Measurements from ENCODE around the gene CLDN14. TPM values are rescaled to one million over a fixed set of nuclear protein-coding genes. Genes with fewer than 3 reads are reported as not detected.

The CLDN14 gene
- total RNA-seq, 1 donor from 2014 or later, result not detected

DNA sequence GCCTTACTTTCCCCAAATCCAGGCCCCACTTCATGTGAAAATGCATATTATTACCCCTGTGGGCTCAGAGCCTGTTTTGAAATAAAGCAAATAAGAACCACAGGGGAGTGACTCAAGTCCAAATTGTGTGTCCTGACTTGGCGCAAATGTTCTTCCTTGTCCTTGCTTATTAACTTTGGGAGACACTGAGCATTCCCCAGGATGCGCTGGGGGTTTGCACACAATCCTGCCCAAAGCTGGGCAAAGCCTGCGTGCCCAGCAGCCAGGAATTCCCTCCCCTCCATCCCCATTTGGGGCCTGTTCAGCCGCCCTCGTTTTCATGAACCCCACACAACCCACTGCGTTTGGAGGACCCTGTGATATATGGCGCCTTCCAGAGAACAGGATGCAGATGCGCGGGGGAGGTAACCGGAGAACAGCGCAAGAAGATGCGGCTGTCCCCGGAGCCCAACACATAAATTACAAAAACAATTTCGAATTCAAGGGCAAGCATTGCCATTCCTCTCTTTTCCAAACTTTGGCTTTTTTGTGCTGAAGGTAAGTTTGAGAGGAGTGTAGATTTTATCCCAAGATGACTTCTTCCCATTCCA is 42.4 kb upstream of the CLDN14 start:
- no peaks in the 10 kb centered on the region for H3K36me3 ChIP-seq
- no peaks in the 10 kb centered on the region for H3K4me1 ChIP-seq
- H3K9me3 ChIP-seq, result no peaks in the 10 kb centered on the region
- TF ChIP-seq, protein P1, sequence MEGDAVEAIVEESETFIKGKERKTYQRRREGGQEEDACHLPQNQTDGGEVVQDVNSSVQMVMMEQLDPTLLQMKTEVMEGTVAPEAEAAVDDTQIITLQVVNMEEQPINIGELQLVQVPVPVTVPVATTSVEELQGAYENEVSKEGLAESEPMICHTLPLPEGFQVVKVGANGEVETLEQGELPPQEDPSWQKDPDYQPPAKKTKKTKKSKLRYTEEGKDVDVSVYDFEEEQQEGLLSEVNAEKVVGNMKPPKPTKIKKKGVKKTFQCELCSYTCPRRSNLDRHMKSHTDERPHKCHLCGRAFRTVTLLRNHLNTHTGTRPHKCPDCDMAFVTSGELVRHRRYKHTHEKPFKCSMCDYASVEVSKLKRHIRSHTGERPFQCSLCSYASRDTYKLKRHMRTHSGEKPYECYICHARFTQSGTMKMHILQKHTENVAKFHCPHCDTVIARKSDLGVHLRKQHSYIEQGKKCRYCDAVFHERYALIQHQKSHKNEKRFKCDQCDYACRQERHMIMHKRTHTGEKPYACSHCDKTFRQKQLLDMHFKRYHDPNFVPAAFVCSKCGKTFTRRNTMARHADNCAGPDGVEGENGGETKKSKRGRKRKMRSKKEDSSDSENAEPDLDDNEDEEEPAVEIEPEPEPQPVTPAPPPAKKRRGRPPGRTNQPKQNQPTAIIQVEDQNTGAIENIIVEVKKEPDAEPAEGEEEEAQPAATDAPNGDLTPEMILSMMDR (IDR thresholded peaks at IDR 0.05), result no peak
- intact Hi-C loops (cut with DNase I), result no loop called here
- H3K27me3 ChIP-seq (ENCODE audit: low read depth), result no peaks in the 10 kb centered on the region
- DNase-seq (no peak), ATAC-seq (no peak)
- H3K4me3 ChIP-seq, result no peak overlapping the region
- H3K27ac ChIP-seq, result no peak overlapping the region

DNA sequence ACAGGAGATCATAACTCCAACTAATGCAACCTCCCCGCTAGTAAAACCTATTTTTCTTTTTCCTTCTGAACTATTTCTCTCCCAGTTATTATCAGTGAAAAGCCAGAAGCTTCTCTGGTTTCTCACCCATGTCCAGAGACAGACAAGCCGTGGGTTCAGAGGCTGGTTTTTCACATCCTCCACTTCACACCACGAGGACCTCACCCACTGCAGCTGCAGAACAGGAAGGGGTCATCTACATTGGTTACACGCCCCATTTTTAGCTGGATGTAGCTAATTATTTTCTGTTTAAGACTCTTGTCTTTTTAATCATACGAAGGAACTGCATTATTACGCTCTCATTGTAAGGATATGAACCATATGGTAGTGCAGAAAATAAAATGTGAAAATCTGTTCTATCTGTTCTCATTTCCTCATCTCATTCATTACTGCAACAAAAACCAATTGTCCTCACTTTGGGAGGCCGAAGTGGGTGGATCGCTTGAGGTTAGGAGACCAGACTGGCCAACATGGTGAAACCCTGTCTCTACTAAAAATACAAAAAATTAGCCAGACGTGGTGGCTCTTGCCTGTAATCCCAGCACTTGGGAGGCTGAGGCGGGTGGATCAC is 39.1 kb upstream of the CLDN14 start:
- peaks cover 3% of the 10 kb centered on the region for H3K27me3 ChIP-seq (ENCODE audit: low read depth)
- intact Hi-C loops (cut with DNase I), result no loop called here
- no peak overlapping the region for H3K4me3 ChIP-seq
- H3K36me3 ChIP-seq, result no peaks in the 10 kb centered on the region
- ATAC-seq, result no peak
- DNase-seq, result no peak
- H3K27ac ChIP-seq, result no peak overlapping the region
- no peaks in the 10 kb centered on the region for H3K9me3 ChIP-seq
- TF ChIP-seq, protein P1 (IDR thresholded peaks at IDR 0.05), result no peak
- H3K4me1 ChIP-seq, result no peaks in the 10 kb centered on the region

DNA sequence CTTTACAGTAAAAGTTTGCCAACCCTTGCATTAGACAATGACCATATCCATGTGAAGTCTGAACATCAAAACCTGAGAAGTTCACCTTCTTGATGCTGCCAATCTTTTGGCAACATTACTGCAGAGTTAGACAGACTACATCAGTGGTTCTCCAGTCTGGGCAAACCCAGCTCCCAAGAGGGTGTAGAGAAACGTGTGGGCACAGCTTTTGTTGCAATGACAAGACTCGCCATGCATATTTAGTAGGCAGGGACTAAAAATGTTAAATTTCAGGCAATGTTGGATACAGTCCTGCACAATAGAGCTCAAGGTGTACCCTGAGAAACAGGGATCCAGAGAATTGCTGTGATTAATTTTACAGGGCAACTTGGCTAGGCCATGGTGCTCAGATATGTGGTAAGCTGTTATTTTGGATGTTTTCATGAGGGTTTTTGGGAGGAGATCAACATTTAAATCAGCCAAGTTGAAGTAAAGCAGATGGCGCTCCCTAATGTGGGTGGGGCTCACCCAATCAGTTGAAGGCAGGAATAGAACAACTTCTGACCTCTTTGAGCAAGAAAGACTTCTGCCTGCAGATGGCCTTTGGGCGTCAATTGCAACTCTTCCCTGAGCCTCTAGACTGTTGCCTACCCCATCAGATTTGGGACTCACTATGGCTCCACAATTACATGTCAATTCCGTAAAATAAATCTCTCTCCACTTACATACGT is 37.6 kb upstream of the CLDN14 start:
- TF ChIP-seq, protein P1 (IDR thresholded peaks at IDR 0.05), result no peak
- no peak overlapping the region for H3K4me3 ChIP-seq
- H3K27ac ChIP-seq, result no peak overlapping the region
- intact Hi-C loops (cut with DNase I), result no loop called here
- no peaks in the 10 kb centered on the region for H3K36me3 ChIP-seq
- ATAC-seq (no peak), DNase-seq (no peak)
- H3K27me3 ChIP-seq (ENCODE audit: low read depth), result peaks cover 3% of the 10 kb centered on the region
- no peaks in the 10 kb centered on the region for H3K4me1 ChIP-seq
- H3K9me3 ChIP-seq, result no peaks in the 10 kb centered on the region

DNA sequence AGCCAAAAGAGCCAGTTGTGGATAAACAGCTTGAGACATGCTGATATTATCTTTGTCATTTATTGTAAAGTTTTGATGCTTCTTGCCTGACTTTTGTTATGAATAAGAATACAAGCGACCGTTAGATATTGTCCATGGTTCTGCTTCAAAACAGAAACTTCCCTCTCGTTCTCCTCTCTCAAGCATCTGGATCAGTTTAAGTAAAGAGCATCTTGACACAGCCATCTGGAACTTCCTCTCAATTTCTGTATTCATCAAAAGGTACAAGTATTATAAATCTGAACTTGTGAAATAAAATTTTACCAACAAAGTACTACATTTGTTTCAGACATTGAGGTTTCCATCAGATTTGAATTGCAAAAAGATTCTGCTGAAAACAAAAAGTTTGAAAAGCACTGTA is 36.4 kb upstream of the CLDN14 start:
- intact Hi-C loops (cut with DNase I), result no loop called here
- ATAC-seq (no peak), DNase-seq (no peak)
- Histone ChIP-seq H3K4me1 (no peaks in the 10 kb centered on the region), H3K4me3 (no peak overlapping the region), H3K27ac (no peak overlapping the region), H3K36me3 (no peaks in the 10 kb centered on the region), H3K9me3 (no peaks in the 10 kb centered on the region), H3K27me3 (ENCODE audit: low read depth) (peaks cover 3% of the 10 kb centered on the region)
- TF ChIP-seq, protein P1 (IDR thresholded peaks at IDR 0.05), result no peak

DNA sequence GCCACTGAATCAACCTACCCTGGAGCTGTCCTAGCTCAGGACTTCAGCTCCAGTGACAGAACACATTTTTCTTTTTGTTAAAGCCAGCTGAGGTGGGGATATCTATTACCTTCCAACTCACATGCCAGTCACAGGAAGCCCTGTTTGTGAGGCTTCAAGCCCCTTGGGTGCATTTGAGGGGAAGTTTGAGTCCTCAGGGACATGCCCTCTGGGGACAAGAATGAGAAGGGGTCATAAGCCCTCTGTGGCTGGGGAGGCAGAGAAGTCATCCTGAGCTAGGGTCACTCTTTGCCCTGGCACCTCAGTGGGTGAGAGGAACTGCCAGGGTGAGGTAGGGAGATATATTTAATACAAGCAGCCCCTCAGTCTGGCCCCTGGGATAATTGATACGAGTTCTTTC is 33.5 kb upstream of the CLDN14 start:
- Histone ChIP-seq H3K36me3 (no peaks in the 10 kb centered on the region), H3K4me1 (peaks cover 10% of the 10 kb centered on the region), H3K4me3 (no peak overlapping the region), H3K27ac (no peak overlapping the region), H3K9me3 (no peaks in the 10 kb centered on the region), H3K27me3 (ENCODE audit: low read depth) (peaks cover 3% of the 10 kb centered on the region)
- intact Hi-C loops (cut with DNase I), result no loop called here
- DNase-seq (no peak), ATAC-seq (no peak)
- TF ChIP-seq, protein P1 (IDR thresholded peaks at IDR 0.05), result no peak

Measured in lower lobe of right lung (tissue), 2 donors.